Caco-2 (cell line): Measurements from ENCODE around the gene CD82. TPM values are rescaled to one million over a fixed set of nuclear protein-coding genes. Genes with fewer than 3 reads are reported as not detected.

Experiments
- BruUV-seq: library from RNA; stranded (reverse); fragments of 400-500 nt; replicated peaks from 2 replicates; lab custom pipeline; 2021; lab: Mats Ljungman, UMichigan
- CTCF ChIA-PET: fragments of 300-600 bp; sonication (Branson Sonifier 250); formaldehyde crosslinking; loops from one replicate; lab custom pipeline; 2022; ENCODE audit warnings: antibody characterized with exemption; lab: Charles Lee
- POLR2A ChIA-PET: fragments of 300-600 bp; sonication (Branson Sonifier 250); formaldehyde crosslinking; loops from one replicate; lab custom pipeline; 2022; ENCODE audit warnings: antibody characterized with exemption; lab: Charles Lee
- DNase-seq, 2 experiments: peaks; one replicate each; pipeline versions ENCODE4 v3.0.0 to v3.0.0-alpha.2; 2020 to 2022
- H3K27me3 ChIP-seq: replicated peaks from 2 replicates; pipeline ENCODE4 v1.6.0; 2011; ENCODE audit warnings: low read length; ENCODE audit not compliant: control insufficient read depth, insufficient read depth
- H3K36me3 ChIP-seq: 2 replicates; pipeline ENCODE4 v1.5.1; 2011; ENCODE audit warnings: low read length; ENCODE audit not compliant: control insufficient read depth, insufficient read depth
- H3K4me1 ChIP-seq: fragments of 250-450 bp; sonication (Bioruptor Pico); 2 replicates; pipeline ENCODE4 v1.5.1; 2020; ENCODE audit warnings: mild to moderate bottlenecking
- H3K4me3 ChIP-seq: 2 replicates; pipeline ENCODE4 v1.5.1; 2011; ENCODE audit warnings: low read depth, mild to moderate bottlenecking, control low read depth, low read length
- H3K9me3 ChIP-seq: fragments of 250-450 bp; sonication (Bioruptor Pico); 2 replicates; pipeline ENCODE4 v1.5.1; 2020; ENCODE audit warnings: mild to moderate bottlenecking, moderate library complexity
- H3K27ac Mint-ChIP-seq: one replicate; pipeline ENCODE4 v1.8.0; 2022; ENCODE audit warnings: mixed read lengths; ENCODE audit not compliant: unreplicated experiment
- H3K27me3 Mint-ChIP-seq: one replicate; pipeline ENCODE4 v1.8.0; 2022; ENCODE audit warnings: mixed read lengths; ENCODE audit not compliant: insufficient read depth, unreplicated experiment
- H3K36me3 Mint-ChIP-seq: one replicate; pipeline ENCODE4 v1.8.0; 2022; ENCODE audit warnings: mild to moderate bottlenecking, mixed read lengths; ENCODE audit not compliant: insufficient read depth, unreplicated experiment
- H3K4me1 Mint-ChIP-seq: one replicate; pipeline ENCODE4 v1.8.0; 2022; ENCODE audit warnings: low read depth, mixed read lengths; ENCODE audit not compliant: unreplicated experiment
- H3K4me3 Mint-ChIP-seq: one replicate; pipeline ENCODE4 v1.8.0; 2022; ENCODE audit warnings: mild to moderate bottlenecking, moderate library complexity, mixed read lengths; ENCODE audit not compliant: unreplicated experiment
- H3K9me3 Mint-ChIP-seq: one replicate; pipeline ENCODE4 v1.8.0; 2022; ENCODE audit warnings: mixed read lengths; ENCODE audit not compliant: unreplicated experiment
- CTCF ChIP-seq, 2 experiments: fragments of 200-600 bp in 1 of 2; IDR thresholded peaks; 1 replicate in 1 of 2; 2 replicates in 1 of 2; pipeline versions ENCODE4 v1.5.1 to v1.8.0; 2011 to 2022; ENCODE audit warnings: antibody characterized with exemption in 1 of 2, control low read depth in 1 of 2, inconsistent platforms in 1 of 2, low read depth in 1 of 2, low read length in 1 of 2, mild to moderate bottlenecking in 1 of 2, moderate library complexity in 1 of 2; ENCODE audit not compliant: insufficient read depth in 1 of 2, severe bottlenecking in 1 of 2, unreplicated experiment in 1 of 2
- intact Hi-C: fragments of 100-400 bp; cut with micrococcal nuclease; formaldehyde crosslinking; loops from one replicate; pipeline ENCODE4 v1.10.0; 2022; ENCODE audit not compliant: unreplicated experiment
- total RNA-seq: library from RNA; stranded (reverse); gene quantifications from 2 replicates; pipeline ENCODE4 v1.2.3, GENCODE V29; 2022

The CD82 gene
- total RNA-seq, 1 experiment from 2014 or later: 4.3 TPM

DNA sequence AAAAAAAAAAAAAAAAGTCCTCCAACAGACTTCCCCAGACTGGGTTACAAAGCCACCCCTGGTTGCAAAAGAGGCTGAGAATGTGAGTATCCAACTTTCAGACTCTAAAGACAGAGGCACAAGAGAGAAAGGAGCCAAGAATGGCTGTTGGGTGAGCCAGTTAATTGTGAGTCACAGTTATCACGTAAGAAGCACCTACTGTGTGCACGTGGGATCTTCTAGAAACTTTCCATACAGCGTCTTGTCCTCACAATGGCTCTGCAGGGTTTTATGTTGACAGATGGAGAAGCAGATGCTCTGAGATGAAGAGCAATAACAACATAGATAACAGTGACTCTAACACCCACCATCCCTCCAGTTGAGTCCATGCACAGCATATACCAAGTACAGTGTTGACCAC is 41.0 kb downstream of the CD82 start:
- Mint-ChIP-seq H3K27ac (no peak overlapping the region), H3K4me1 (peaks cover 9% of the 10 kb centered on the region), H3K27me3 (no peaks in the 10 kb centered on the region), H3K9me3 (no peaks in the 10 kb centered on the region), H3K4me3 (no peak overlapping the region), H3K36me3 (no peaks in the 10 kb centered on the region)
- Histone ChIP-seq H3K36me3 (no peaks in the 10 kb centered on the region), H3K27me3 (no peaks in the 10 kb centered on the region), H3K4me3 (no peak overlapping the region), H3K9me3 (no peaks in the 10 kb centered on the region), H3K4me1 (no peaks in the 10 kb centered on the region)
- DNase-seq: no peak
- no TSS peak for BruUV-seq
- no peak for TF ChIP-seq CTCF (IDR thresholded peaks at IDR 0.05; ENCODE audit: insufficient read depth in 1 of 2, low read depth in 1 of 2, low read length in 1 of 2, severe bottlenecking in 1 of 2, unreplicated experiment in 1 of 2)
- ChIA-PET CTCF (interaction anchor here (1.5 kb wide), 1 partner anchor 10 kb away, joined by 4 read pairs; no protein-coding TSS in a partner anchor), POLR2A (no interaction called here)
- intact Hi-C loops: no loop called here

- Mint-ChIP-seq H3K27ac (no peak overlapping the region), H3K9me3 (no peaks in the 10 kb centered on the region), H3K4me1 (peaks cover 9% of the 10 kb centered on the region), H3K36me3 (no peaks in the 10 kb centered on the region), H3K27me3 (no peaks in the 10 kb centered on the region), H3K4me3 (no peak overlapping the region)
- no TSS peak for BruUV-seq
- no peak for DNase-seq
- POLR2A ChIA-PET: no interaction called here
- H3K36me3 ChIP-seq: no peaks in the 10 kb centered on the region
- no peak overlapping the region for H3K4me3 ChIP-seq
- no peak for TF ChIP-seq CTCF (IDR thresholded peaks at IDR 0.05; ENCODE audit: insufficient read depth in 1 of 2, low read depth in 1 of 2, low read length in 1 of 2, severe bottlenecking in 1 of 2, unreplicated experiment in 1 of 2)
- H3K27me3 ChIP-seq: no peaks in the 10 kb centered on the region
- H3K9me3 ChIP-seq: no peaks in the 10 kb centered on the region
- intact Hi-C loops: no loop called here
- no peaks in the 10 kb centered on the region for H3K4me1 ChIP-seq
- CTCF ChIA-PET: interaction anchor here (0.5 to 1.5 kb wide), 2 partner anchors 9 to 42 kb away, joined by 4 to 6 read pairs; no protein-coding TSS in a partner anchor
Observed at GRCh38 chr11:44607319-44607962, 42.0 kb downstream of the CD82 start.

DNA sequence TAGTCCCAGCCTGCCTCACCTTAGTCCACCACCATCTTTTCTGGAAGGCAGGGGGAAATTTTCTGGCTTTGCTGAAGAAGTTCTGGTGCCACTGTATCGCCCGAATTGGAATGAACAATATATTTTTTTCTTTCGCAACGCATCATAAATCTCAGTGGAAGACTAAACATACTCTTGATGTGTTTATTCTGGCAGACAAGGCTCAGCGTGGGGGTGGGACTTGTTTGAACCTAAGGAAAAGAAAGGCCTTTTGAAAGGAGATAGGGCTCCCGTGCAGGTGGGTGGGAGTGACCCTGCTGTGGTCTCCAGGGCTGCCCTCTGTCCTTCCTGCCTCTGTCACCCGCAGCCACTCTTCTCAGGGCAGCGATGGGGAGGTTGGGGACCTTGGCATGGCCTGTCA is 42.5 kb downstream of the CD82 start:
- CTCF ChIA-PET: interaction anchor here (1.5 kb wide), 1 partner anchor 9 kb away, joined by 4 read pairs; no protein-coding TSS in a partner anchor
- BruUV-seq: no TSS peak
- no peak overlapping the region for H3K27ac Mint-ChIP-seq

More for the DNA sequence above, 42.5 kb downstream of the CD82 start:
- Histone ChIP-seq H3K27me3 (no peaks in the 10 kb centered on the region), H3K4me3 (no peak overlapping the region), H3K4me1 (no peaks in the 10 kb centered on the region), H3K9me3 (no peaks in the 10 kb centered on the region), H3K36me3 (no peaks in the 10 kb centered on the region)
- H3K4me1 Mint-ChIP-seq: peaks cover 9% of the 10 kb centered on the region
- no peaks in the 10 kb centered on the region for H3K9me3 Mint-ChIP-seq
- no peak overlapping the region for H3K4me3 Mint-ChIP-seq
- intact Hi-C loops: no loop called here
- no peak for DNase-seq
- H3K36me3 Mint-ChIP-seq: no peaks in the 10 kb centered on the region
- H3K27me3 Mint-ChIP-seq: no peaks in the 10 kb centered on the region
- POLR2A ChIA-PET: no interaction called here
- TF ChIP-seq CTCF (IDR thresholded peaks at IDR 0.05; ENCODE audit: insufficient read depth in 1 of 2, low read depth in 1 of 2, low read length in 1 of 2, severe bottlenecking in 1 of 2, unreplicated experiment in 1 of 2): no peak
